Panc1 (cell line): Measurements from ENCODE around the gene APCDD1L. TPM values are rescaled to one million over a fixed set of nuclear protein-coding genes. Genes with fewer than 3 reads are reported as not detected.

Source experiments
- ATAC-seq: fragments of 200-7000 bp; cut with Tn5 transposase; 2 replicates; pipeline ENCODE4 v1.9.1; 2020; ENCODE audit warnings: mild to moderate bottlenecking, moderate library complexity
- BruUV-seq: library from RNA; stranded (reverse); fragments of 400-500 nt; replicated peaks from 2 replicates; lab custom pipeline; 2021; lab: Mats Ljungman, UMichigan
- CTCF ChIA-PET: fragments of 300-600 bp; sonication (Branson Sonifier 250); formaldehyde crosslinking; loops from one replicate; lab custom pipeline; 2022; ENCODE audit warnings: antibody characterized with exemption; lab: Charles Lee
- POLR2A ChIA-PET: fragments of 300-600 bp; sonication (Branson Sonifier 250); formaldehyde crosslinking; loops from one replicate; lab custom pipeline; 2022; ENCODE audit warnings: antibody characterized with exemption; lab: Charles Lee
- DNase-seq: peaks from one replicate; pipeline ENCODE4 v3.0.0-alpha.2; 2010; ENCODE audit warnings: low read depth, low spot score
- H3K27ac ChIP-seq: 2 replicates; pipeline ENCODE4 v1.5.1; 2011; ENCODE audit warnings: mild to moderate bottlenecking, low read length, inconsistent platforms
- H3K27me3 ChIP-seq: fragments of 200-500 bp; sonication (Bioruptor generic); 2 replicates; pipeline ENCODE4 v1.6.0; 2014; ENCODE audit warnings: low read length, inconsistent platforms; ENCODE audit not compliant: control insufficient read depth, insufficient read depth
- H3K36me3 ChIP-seq: fragments of 200-500 bp; sonication (Bioruptor generic); 2 replicates; pipeline ENCODE4 v1.5.1; 2014; ENCODE audit warnings: inconsistent platforms, mild to moderate bottlenecking, low read length, moderate library complexity; ENCODE audit not compliant: control insufficient read depth, insufficient read depth
- H3K4me1 ChIP-seq: 2 replicates; pipeline ENCODE4 v1.5.1; 2011; ENCODE audit warnings: inconsistent platforms, mild to moderate bottlenecking, low read length, moderate library complexity; ENCODE audit not compliant: control insufficient read depth, insufficient read depth
- H3K4me3 ChIP-seq, 2 experiments: 2 replicates each; pipeline ENCODE4 v1.5.1; 2011 to 2012; ENCODE audit warnings: low read depth in 2 of 2, low read length in 2 of 2, mild to moderate bottlenecking in 2 of 2, inconsistent platforms in 1 of 2, moderate library complexity in 1 of 2
- H3K9me3 ChIP-seq: fragments of 200-500 bp; sonication (Bioruptor generic); 2 replicates; pipeline ENCODE4 v1.5.1; 2014; ENCODE audit warnings: low read depth, mild to moderate bottlenecking, inconsistent platforms, low read length, moderate library complexity; ENCODE audit not compliant: control insufficient read depth, insufficient read depth
- CTCF ChIP-seq: fragments of 450-650 bp; IDR thresholded peaks from 2 replicates; pipeline ENCODE4 v1.5.1; 2017; ENCODE audit warnings: mild to moderate bottlenecking
- POLR2AphosphoS5 ChIP-seq: IDR thresholded peaks from 2 replicates; pipeline ENCODE4 v1.6.1; 2012; ENCODE audit warnings: mild to moderate bottlenecking, low read depth, low read length, moderate library complexity
- REST ChIP-seq, 2 experiments: IDR thresholded peaks; 2 replicates each; pipeline ENCODE4 v1.6.1; 2011 to 2012; ENCODE audit warnings: low read depth in 2 of 2, control low read depth in 1 of 2, low read length in 1 of 2, mild to moderate bottlenecking in 1 of 2, moderate library complexity in 1 of 2; ENCODE audit not compliant: insufficient read depth in 1 of 2
- SIN3A ChIP-seq: IDR thresholded peaks from 2 replicates; pipeline ENCODE4 v1.6.1; 2012; ENCODE audit warnings: low read depth, mild to moderate bottlenecking, low read length, moderate library complexity, borderline replicate concordance; ENCODE audit not compliant: insufficient read depth
- TCF7L2 ChIP-seq: IDR thresholded peaks from 2 replicates; pipeline ENCODE4 v1.6.1; 2011; ENCODE audit warnings: mild to moderate bottlenecking, low read depth, low read length, inconsistent platforms
- in situ Hi-C: cut with HindIII; loops from 2 replicates; pipeline ENCODE4 v1.10.0; 2016; ENCODE audit warnings: low sequenced_read_pairs, low pct_unique_long_range_greater_than_20kb
- intact Hi-C: fragments of 100-400 bp; cut with micrococcal nuclease; formaldehyde crosslinking; loops from one replicate; pipeline ENCODE4 v1.10.0; 2022; ENCODE audit not compliant: unreplicated experiment
- total RNA-seq: library from RNA; stranded (reverse); gene quantifications from one replicate; pipeline ENCODE4 v1.2.1, GENCODE V29; 2021; ENCODE audit not compliant: unreplicated experiment

Gene APCDD1L
- total RNA-seq, 1 experiment from 2014 or later = 0.62 TPM

DNA sequence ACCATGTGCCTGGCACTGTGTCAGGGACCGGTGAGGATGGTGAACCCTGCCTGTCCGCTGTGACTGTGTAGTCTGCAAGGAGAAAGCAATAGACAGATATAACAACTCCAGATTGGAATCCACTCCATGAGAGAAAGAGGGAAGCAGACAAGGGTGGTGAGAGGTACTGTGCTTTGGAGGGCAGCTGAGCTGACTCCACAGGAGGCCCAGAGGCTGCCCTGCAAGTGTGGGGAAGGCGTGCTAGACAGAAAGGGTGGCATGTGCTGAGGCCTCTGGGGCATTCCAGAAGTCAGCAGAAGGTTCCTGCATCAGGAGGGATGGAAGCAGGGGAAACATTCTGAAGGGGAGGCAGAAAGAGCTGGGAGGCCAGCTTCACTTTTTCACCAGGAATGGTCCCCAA lies 39.3 kb upstream of the APCDD1L start:
- ATAC-seq (no peak), DNase-seq (no peak)
- no peaks in the 10 kb centered on the region for H3K36me3 ChIP-seq
- in situ Hi-C loops = no loop called here
- no peaks in the 10 kb centered on the region for H3K27me3 ChIP-seq
- ChIA-PET CTCF (interaction anchor here (0.6 kb wide), 1 partner anchor 35 kb away, joined by 4 read pairs; no protein-coding TSS in a partner anchor), POLR2A (no interaction called here)
- H3K4me1 ChIP-seq = no peaks in the 10 kb centered on the region; the same call in 1 of the 2 replicates
- no TSS peak for BruUV-seq
- H3K9me3 ChIP-seq = no peaks in the 10 kb centered on the region
- intact Hi-C loops = no loop called here
- no peak overlapping the region for H3K27ac ChIP-seq
- no peak overlapping the region for H3K4me3 ChIP-seq
- no peak for TF ChIP-seq SIN3A
- TF ChIP-seq POLR2AphosphoS5 = no peak
- TF ChIP-seq REST (IDR thresholded peaks at IDR 0.05; ENCODE audit: insufficient read depth in 1 of 2, low read depth in 2 of 2, low read length in 1 of 2) = no peak
- no peak for TF ChIP-seq CTCF
- TF ChIP-seq TCF7L2 = no peak

GRCh38 chr20:58553841-58554240 lies 38.6 kb upstream of the APCDD1L start:
- no TSS peak for BruUV-seq
- ATAC-seq = no peak
- no peaks in the 10 kb centered on the region for H3K27me3 ChIP-seq
- no peak for DNase-seq
- H3K36me3 ChIP-seq = no peaks in the 10 kb centered on the region
- CTCF ChIA-PET = no interaction called here
- no peaks in the 10 kb centered on the region; the same call in 1 of the 2 replicates for H3K4me1 ChIP-seq
- no peak overlapping the region for H3K27ac ChIP-seq
- no peak overlapping the region for H3K4me3 ChIP-seq
- H3K9me3 ChIP-seq = no peaks in the 10 kb centered on the region
- intact Hi-C loops = no loop called here
- in situ Hi-C loops = no loop called here
- POLR2A ChIA-PET = no interaction called here
- TF ChIP-seq SIN3A = no peak
- TF ChIP-seq REST (IDR thresholded peaks at IDR 0.05; ENCODE audit: insufficient read depth in 1 of 2, low read depth in 2 of 2, low read length in 1 of 2) = no peak
- no peak for TF ChIP-seq TCF7L2
- no peak for TF ChIP-seq POLR2AphosphoS5
- no peak for TF ChIP-seq CTCF
